Stimulated activated effector memory CD8-positive, alpha-beta T cell treated with anti-CD3 and anti-CD28 coated beads, Interleukin-12 subunit alpha, Interleukin-12 subunit beta, amount 100 ng/mL, for 72 hours (primary cell): ENCODE results near the gene SLCO1C1.

Experiments
- ATAC-seq: fragments of 150-1000 bp; cut with Tn5 transposase; 2 replicates; pipeline ENCODE4 v1.10.0; 2021
- DNase-seq, 2 donors: peaks; one replicate each; pipeline ENCODE4 v3.0.0; 2021 to 2022; ENCODE audit warnings: low spot score in 2 of 2
- H3K27ac Mint-ChIP-seq: one replicate; pipeline ENCODE4 v1.8.0; 2022; ENCODE audit warnings: mild to moderate bottlenecking, mixed read lengths
- H3K36me3 Mint-ChIP-seq: one replicate; pipeline ENCODE4 v1.8.0; 2022; ENCODE audit warnings: mild to moderate bottlenecking, mixed read lengths
- H3K4me1 Mint-ChIP-seq: one replicate; pipeline ENCODE4 v1.8.0; 2022; ENCODE audit warnings: mixed read lengths
- H3K4me3 Mint-ChIP-seq: one replicate; pipeline ENCODE4 v1.8.0; 2022; ENCODE audit warnings: mild to moderate bottlenecking, mixed read lengths
- H3K9me3 Mint-ChIP-seq: one replicate; pipeline ENCODE4 v1.8.0; 2022; ENCODE audit warnings: mixed read lengths

Gene SLCO1C1, protein sequence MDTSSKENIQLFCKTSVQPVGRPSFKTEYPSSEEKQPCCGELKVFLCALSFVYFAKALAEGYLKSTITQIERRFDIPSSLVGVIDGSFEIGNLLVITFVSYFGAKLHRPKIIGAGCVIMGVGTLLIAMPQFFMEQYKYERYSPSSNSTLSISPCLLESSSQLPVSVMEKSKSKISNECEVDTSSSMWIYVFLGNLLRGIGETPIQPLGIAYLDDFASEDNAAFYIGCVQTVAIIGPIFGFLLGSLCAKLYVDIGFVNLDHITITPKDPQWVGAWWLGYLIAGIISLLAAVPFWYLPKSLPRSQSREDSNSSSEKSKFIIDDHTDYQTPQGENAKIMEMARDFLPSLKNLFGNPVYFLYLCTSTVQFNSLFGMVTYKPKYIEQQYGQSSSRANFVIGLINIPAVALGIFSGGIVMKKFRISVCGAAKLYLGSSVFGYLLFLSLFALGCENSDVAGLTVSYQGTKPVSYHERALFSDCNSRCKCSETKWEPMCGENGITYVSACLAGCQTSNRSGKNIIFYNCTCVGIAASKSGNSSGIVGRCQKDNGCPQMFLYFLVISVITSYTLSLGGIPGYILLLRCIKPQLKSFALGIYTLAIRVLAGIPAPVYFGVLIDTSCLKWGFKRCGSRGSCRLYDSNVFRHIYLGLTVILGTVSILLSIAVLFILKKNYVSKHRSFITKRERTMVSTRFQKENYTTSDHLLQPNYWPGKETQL

DNA sequence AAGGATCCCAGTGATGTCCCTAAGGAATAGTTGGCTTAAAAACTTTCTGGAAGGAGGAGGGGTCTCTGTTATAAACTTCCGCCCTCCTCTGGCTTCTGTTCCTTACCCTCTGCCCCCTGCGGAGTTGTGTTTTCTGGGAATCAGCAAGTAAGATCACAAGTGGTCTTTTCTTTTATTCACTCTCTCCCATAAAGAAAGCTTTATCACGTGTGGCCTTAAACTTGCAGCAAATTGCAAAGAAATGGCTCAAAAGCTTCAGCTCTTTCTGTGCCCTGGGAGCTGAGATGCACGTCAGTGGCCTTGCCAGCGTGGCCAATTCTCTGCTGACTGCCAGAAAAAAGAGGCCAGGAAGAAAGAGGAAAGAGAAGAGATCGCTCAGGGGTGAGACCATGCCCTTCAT, at the start of gene SLCO1C1:
TSS of gene SLCO1C1 (plus strand) at position 101 of the 400 bp plus-strand sequence. CDS start 4,245 bp downstream, outside the sequence.
- ATAC-seq: no peak
- H3K4me3 Mint-ChIP-seq: no peak within 1 kb of the TSS
- H3K27ac Mint-ChIP-seq: no peak within 1 kb of the TSS
- H3K9me3 Mint-ChIP-seq: peaks cover 15% of the 10 kb centered on the region
- no peaks in the 10 kb centered on the region for H3K36me3 Mint-ChIP-seq
- DNase-seq: no peak
- H3K4me1 Mint-ChIP-seq: no peaks in the 10 kb centered on the region

DNA sequence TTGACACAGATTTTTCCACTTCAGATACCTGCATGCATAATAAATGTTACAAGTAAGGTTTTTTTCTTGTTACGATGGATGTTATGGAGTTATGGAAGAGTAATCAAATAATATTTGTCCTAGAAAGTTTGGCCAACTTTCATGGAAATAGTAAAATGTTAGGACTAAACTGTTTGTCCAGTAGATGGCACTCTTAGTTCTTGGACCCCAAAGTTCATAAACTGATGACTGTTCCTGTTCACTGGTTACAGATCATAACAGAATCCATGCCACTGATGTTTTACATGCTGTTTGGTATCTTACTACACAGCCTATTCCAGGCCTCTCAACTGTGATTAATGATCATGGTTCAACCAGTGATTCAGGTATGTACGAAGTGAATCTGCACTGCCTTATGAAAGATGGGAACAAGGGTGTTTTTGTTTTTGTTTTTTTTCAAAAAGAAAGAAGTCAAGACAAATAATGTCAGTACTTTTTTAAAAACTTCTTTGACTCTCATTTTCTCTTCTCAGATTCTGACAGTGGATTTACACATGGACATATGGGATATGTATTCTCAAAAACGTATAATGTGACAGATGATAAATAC, 48.8 kb upstream of the SLCO1C1 start:
- no peak for DNase-seq
- ATAC-seq: peak; percentile 24
- no peaks in the 10 kb centered on the region for H3K9me3 Mint-ChIP-seq

DNA sequence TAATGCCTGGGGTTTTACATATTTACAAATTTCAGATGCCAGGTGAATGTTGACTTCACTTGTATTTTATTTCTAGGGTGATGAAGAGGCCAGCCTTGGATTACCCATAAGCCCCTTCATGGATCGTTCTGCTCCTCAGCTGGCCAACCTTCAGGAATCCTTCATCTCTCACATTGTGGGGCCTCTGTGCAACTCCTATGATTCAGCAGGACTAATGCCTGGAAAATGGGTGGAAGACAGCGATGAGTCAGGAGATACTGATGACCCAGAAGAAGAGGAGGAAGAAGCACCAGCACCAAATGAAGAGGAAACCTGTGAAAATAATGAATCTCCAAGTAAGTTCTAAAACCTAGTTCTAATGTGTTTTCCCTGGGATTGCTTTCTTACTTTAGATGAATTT, 41.3 kb upstream of the SLCO1C1 start:
- DNase-seq: no peak
- H3K9me3 Mint-ChIP-seq: peaks cover 3% of the 10 kb centered on the region
- ATAC-seq: no peak
- H3K36me3 Mint-ChIP-seq: no peaks in the 10 kb centered on the region
- no peaks in the 10 kb centered on the region for H3K4me1 Mint-ChIP-seq
- H3K27ac Mint-ChIP-seq: no peak overlapping the region
- no peak overlapping the region for H3K4me3 Mint-ChIP-seq

More for the DNA sequence above, 48.8 kb upstream of the SLCO1C1 start:
- no peak overlapping the region for H3K27ac Mint-ChIP-seq
- no peaks in the 10 kb centered on the region for H3K36me3 Mint-ChIP-seq
- no peak overlapping the region for H3K4me3 Mint-ChIP-seq
- no peaks in the 10 kb centered on the region for H3K4me1 Mint-ChIP-seq

DNA sequence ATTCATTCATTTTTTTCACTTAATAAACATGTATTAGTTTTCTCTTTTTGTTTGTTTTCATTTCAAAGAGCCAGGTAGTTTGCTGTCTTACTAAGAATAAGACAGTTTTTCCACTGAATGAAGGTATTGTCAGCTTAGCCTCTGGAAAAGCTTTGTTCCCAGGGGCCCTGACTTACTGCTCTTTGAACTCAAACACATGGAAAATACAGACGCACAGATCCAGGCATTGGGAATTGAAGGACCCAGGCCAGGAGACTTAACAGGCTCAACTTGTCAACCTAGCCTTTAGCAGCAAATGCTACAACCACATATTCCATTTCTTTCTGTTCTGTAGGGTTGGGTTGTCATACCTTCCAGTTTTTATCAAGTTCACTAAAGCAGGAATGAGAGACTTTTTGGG, 38.5 kb upstream of the SLCO1C1 start:
- no peak overlapping the region for H3K27ac Mint-ChIP-seq
- no peaks in the 10 kb centered on the region for H3K36me3 Mint-ChIP-seq
- peaks cover 13% of the 10 kb centered on the region for H3K9me3 Mint-ChIP-seq
- DNase-seq (no peak), ATAC-seq (no peak)
- no peaks in the 10 kb centered on the region for H3K4me1 Mint-ChIP-seq
- no peak overlapping the region for H3K4me3 Mint-ChIP-seq

DNA sequence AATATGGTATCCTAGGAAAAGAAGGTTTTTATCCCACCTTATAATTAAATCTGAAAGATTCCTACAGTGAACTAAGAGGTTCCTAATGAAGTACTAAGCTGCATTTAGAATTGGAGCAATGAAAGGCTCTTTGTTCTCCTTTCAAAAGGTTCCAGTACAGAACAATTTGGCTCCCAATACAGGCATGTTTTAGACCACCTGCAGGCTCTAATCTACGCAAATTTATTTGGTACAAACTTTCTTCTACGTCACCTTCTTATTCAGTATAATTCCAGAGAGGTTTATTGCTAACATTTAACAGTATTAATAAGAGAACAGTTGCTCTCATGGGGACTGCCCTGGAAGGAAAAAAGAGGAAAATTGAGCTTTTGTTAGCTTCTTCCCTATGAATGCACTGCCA, 37.6 kb upstream of the SLCO1C1 start:
- H3K4me1 Mint-ChIP-seq: no peaks in the 10 kb centered on the region
- peaks cover 14% of the 10 kb centered on the region for H3K9me3 Mint-ChIP-seq
- H3K27ac Mint-ChIP-seq: no peak overlapping the region
- ATAC-seq (no peak), DNase-seq (no peak)
- H3K4me3 Mint-ChIP-seq: no peak overlapping the region
- no peaks in the 10 kb centered on the region for H3K36me3 Mint-ChIP-seq

DNA sequence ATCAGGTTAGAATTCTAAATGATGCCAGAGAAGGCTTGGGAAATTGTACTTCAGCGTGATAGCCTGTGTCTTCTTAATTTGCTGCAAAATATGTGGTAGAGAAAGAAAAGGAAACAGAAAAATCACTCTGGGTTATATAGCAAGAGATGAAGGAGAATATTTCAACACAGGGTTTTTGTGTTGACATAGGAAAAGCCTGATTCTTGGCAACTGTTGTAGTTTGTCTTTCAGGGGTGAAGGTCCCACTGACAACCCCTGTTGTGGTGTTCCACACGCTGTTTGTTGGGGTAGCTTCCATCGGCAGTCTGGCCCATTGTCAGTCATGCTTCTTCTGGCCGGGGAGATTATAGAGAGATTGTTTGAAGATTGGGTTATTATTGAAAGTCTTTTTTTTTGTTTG, 13.8 kb upstream of the SLCO1C1 start:
- DNase-seq (no peak), ATAC-seq (no peak)
- Mint-ChIP-seq H3K27ac (no peak overlapping the region), H3K4me1 (no peaks in the 10 kb centered on the region), H3K9me3 (peaks cover 10% of the 10 kb centered on the region), H3K36me3 (no peaks in the 10 kb centered on the region), H3K4me3 (no peak overlapping the region)

DNA sequence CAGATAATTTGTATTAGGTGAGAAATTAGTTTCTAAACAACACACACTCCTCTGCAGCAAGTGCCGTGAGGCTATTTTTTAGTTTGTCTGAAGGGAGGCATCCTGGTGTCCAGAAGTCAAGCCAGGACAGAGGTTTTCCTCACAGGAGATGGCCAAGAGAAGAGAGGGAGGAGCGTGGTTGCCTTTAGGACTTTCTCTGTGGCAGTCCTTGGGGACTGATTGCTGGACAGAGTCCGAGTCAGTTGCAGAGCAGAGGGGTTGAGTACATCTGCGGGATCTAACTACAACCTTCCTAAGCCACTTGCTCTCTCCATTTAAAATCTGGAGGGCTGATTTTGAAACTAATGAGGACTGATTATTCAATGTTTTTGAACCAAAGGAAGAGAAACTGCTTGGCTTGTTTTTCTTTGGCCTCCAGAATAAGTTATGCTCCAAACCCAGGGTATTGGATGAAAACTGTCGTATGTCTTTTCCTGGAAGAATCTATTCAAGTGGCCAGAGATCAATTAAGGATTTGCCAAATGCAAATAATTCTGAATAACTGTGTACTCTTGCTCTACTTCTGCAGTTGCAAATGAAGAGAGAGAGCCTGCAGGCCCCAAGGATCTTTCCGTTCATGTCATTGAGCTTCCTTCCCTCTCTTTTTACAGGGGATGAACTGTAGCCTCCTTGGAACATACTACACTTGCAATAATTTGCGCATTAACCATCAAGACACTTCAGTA, 1.2 kb downstream of the SLCO1C1 start:
- Mint-ChIP-seq H3K27ac (no peak overlapping the region), H3K9me3 (peaks cover 11% of the 10 kb centered on the region), H3K4me1 (no peaks in the 10 kb centered on the region), H3K36me3 (no peaks in the 10 kb centered on the region), H3K4me3 (no peak overlapping the region)
- no peak for DNase-seq
- ATAC-seq: no peak

DNA sequence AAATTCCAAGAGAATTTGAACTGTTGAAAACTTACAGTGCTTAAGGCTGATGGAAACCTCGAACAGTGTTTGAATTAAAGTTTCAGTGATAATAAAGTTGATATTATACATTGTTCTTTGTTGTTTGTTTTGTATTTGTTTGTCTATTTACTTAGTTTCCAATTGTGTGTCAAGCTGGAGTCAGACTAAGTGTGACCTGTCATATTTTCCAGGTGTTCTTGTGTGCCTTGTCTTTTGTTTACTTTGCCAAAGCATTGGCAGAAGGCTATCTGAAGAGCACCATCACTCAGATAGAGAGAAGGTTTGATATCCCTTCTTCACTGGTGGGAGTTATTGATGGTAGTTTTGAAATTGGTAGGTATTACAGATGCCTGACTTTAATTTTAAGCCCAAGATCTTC, 6.0 kb downstream of the SLCO1C1 start:
- no peak for DNase-seq
- ATAC-seq: no peak

DNA sequence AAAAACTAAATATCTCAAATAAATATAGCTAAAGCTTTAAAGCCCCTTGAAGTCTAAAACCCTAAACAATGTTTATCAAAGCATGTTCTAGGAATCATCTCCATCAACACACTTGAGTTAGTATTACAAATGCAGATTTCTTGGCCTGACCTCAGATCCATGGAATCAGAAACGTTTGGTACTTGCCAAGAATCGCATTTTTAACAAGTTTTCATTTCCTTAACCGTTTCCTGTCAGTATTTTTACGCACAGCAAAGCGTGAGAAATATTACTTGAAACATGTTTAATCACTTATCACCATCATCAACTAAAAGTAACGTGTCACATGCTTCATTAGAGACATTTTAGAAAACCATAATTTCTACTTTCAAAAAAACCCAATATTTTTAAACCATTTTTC, 9.7 kb downstream of the SLCO1C1 start:
- H3K4me3 Mint-ChIP-seq: no peak overlapping the region
- H3K4me1 Mint-ChIP-seq: no peaks in the 10 kb centered on the region
- H3K9me3 Mint-ChIP-seq: no peaks in the 10 kb centered on the region
- DNase-seq: no peak
- H3K36me3 Mint-ChIP-seq: no peaks in the 10 kb centered on the region
- H3K27ac Mint-ChIP-seq: no peak overlapping the region
- ATAC-seq: no peak

More for the DNA sequence above, 6.0 kb downstream of the SLCO1C1 start:
- H3K4me3 Mint-ChIP-seq: no peak overlapping the region
- no peaks in the 10 kb centered on the region for H3K9me3 Mint-ChIP-seq
- H3K4me1 Mint-ChIP-seq: no peaks in the 10 kb centered on the region
- no peaks in the 10 kb centered on the region for H3K36me3 Mint-ChIP-seq
- no peak overlapping the region for H3K27ac Mint-ChIP-seq

DNA sequence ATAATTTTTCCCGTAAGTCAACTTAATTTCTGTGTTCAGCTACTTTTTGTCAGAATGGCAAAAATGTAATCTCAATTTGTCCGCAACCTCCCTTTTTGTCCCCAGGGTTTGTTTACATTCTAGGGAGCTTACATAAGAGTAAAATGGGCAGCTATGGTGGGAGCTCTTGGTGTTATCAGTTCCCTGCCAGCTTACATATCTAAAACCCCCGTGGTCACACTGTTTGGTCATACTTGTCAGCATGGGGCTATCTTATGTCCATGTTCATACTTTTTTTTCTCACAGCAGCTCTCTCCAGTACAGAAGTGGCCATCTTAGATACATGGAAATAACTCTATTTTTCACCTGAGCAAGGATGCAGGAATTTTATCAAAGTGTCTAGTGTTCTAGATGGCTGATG, 16.7 kb downstream of the SLCO1C1 start:
- H3K4me3 Mint-ChIP-seq: no peak overlapping the region
- no peaks in the 10 kb centered on the region for H3K36me3 Mint-ChIP-seq
- no peak overlapping the region for H3K27ac Mint-ChIP-seq
- no peaks in the 10 kb centered on the region for H3K9me3 Mint-ChIP-seq
- ATAC-seq (no peak), DNase-seq (no peak)
- no peaks in the 10 kb centered on the region for H3K4me1 Mint-ChIP-seq

DNA sequence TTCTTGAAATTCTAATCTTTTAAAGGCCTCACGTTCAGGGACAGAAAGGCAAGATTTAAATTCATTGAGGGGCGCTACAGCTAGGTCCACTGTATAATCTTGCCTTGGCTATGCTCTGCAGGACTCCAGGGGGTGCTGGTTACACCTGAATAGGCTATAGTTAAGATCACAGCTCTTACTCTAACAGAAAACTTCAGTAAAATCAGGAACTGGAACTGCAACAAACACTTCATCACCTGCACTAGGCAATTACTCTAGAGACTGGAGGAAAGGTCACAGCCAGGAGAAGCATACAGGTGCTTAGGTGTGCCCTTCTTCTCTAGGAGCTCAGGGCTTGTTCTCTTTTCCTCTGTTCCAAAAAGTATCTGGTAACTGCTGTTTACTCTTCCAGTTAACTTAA, 20.9 kb downstream of the SLCO1C1 start:
- no peak for DNase-seq
- Mint-ChIP-seq H3K27ac (no peak overlapping the region), H3K9me3 (peaks cover 3% of the 10 kb centered on the region), H3K4me3 (no peak overlapping the region), H3K4me1 (no peaks in the 10 kb centered on the region), H3K36me3 (no peaks in the 10 kb centered on the region)
- ATAC-seq: no peak

DNA sequence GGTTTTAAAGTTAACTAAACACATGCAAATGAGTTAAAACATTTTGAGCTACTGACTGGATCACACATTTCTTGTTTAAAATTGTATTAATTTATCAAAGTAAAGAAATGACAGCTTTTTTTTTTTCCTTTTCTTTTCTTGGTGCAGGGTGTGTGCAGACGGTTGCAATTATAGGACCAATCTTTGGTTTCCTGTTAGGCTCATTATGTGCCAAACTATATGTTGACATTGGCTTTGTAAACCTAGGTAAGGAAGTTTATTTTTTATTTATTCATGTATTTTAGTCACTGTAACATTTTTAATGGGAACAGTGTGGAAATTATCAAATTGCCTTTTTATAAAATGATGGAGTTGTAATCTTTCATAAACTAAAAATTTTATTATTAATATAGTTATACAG, 21.9 kb downstream of the SLCO1C1 start:
- ATAC-seq (no peak), DNase-seq (no peak)
- H3K4me3 Mint-ChIP-seq: no peak overlapping the region
- H3K27ac Mint-ChIP-seq: no peak overlapping the region
- H3K36me3 Mint-ChIP-seq: no peaks in the 10 kb centered on the region
- H3K9me3 Mint-ChIP-seq: peaks cover 3% of the 10 kb centered on the region
- H3K4me1 Mint-ChIP-seq: no peaks in the 10 kb centered on the region

DNA sequence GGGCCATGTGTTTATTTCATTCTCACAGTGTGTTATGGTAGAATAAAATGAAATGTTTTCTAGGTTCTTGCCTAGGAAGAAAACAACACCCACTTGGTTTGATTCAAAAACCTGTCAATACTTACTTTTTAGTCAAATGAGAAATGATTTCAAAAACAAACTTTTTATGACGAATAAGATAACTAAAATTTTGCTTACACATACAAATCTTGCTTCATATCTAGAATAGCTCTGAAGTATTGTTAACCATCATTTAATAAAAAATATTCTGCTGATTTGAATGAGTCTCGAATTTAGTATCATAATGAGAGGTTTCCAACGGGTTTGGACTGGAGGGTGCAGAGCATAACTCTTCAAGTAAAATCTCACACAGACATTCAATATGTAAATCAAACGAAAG, 23.2 kb downstream of the SLCO1C1 start:
- H3K4me1 Mint-ChIP-seq: no peaks in the 10 kb centered on the region
- no peak overlapping the region for H3K27ac Mint-ChIP-seq
- no peak overlapping the region for H3K4me3 Mint-ChIP-seq
- peaks cover 7% of the 10 kb centered on the region for H3K9me3 Mint-ChIP-seq
- DNase-seq (no peak), ATAC-seq (no peak)
- H3K36me3 Mint-ChIP-seq: no peaks in the 10 kb centered on the region

DNA sequence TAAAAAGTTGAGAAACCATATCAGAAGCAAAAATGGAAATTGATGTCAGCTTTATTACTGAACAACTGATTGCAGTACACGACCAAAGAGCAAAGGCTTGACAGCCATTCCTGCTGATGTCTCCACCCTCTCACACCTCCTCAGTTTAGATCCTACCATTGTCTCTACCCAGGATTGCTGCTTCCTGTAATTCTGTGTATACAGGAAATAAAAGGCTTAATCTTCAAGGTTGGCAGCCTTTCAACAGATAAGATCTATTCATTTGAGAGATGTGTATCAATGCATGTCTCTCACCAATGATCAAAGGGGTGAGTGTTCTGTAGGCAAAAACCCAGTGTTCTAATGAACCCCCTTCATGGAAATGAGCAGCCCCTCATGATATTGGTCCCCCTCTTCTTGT, 27.0 kb downstream of the SLCO1C1 start:
- ATAC-seq (no peak), DNase-seq (no peak)
- no peaks in the 10 kb centered on the region for H3K4me1 Mint-ChIP-seq
- H3K36me3 Mint-ChIP-seq: no peaks in the 10 kb centered on the region
- H3K27ac Mint-ChIP-seq: no peak overlapping the region
- no peak overlapping the region for H3K4me3 Mint-ChIP-seq
- peaks cover 7% of the 10 kb centered on the region for H3K9me3 Mint-ChIP-seq

DNA sequence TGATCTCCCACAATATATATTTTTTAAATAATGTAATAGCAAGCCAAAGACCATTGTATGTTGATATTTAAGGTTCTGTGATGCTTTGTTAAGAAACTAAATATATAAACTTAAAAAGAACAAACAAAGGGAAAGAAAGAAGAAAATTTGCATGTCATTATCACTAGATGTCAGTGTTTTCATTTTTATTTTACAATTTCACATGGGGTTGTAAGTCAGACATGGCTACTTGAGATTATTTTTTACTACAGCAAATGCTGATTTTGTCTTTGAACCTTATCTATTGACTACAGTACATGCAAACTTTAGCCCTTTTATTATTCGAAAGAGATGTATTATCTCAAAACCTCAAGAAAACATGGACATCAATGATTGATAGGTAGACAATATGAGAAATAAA, 36.1 kb downstream of the SLCO1C1 start:
- H3K27ac Mint-ChIP-seq: no peak overlapping the region

More for the DNA sequence above, 36.1 kb downstream of the SLCO1C1 start:
- Mint-ChIP-seq H3K4me3 (no peak overlapping the region), H3K9me3 (peaks cover 3% of the 10 kb centered on the region), H3K4me1 (no peaks in the 10 kb centered on the region), H3K36me3 (no peaks in the 10 kb centered on the region)
- ATAC-seq (no peak), DNase-seq (no peak)
